GM19099 (cell line): Measurements from ENCODE around the gene GSTA3.

Source experiments
- POLR2A ChIP-seq: IDR thresholded peaks from 3 replicates; pipeline ENCODE4 v1.6.1; 2011; ENCODE audit warnings: low read depth; ENCODE audit not compliant: insufficient read length; ENCODE audit errors: extremely low read depth

Gene GSTA3

GRCh38 chr6:52876056-52876787, 33.3 kb downstream of the GSTA3 start:
- TF ChIP-seq POLR2A = no peak

GRCh38 chr6:52872031-52872430, 37.5 kb downstream of the GSTA3 start:
- no peak for TF ChIP-seq POLR2A

GRCh38 chr6:52871621-52872020, 37.9 kb downstream of the GSTA3 start:
- no peak for TF ChIP-seq POLR2A

- TF ChIP-seq POLR2A = no peak
These were observed 41.3 kb downstream of the GSTA3 start for GRCh38 chr6:52868240-52868639.

- TF ChIP-seq POLR2A = no peak
These were observed 51.1 kb downstream of the GSTA3 start for GRCh38 chr6:52858416-52858815.

GRCh38 chr6:52849137-52849536, 60.4 kb downstream of the GSTA3 start:
- TF ChIP-seq POLR2A = no peak
